Iris pigment epithelial cell (primary cell): ENCODE results near the gene ABHD3.
"Not testable (repeated sequence)": the region's sequence is repeated elsewhere in the genome, so short reads cannot be mapped to it uniquely, and the experiment has no call there.

Experiments
- DNase-seq: peaks from one replicate; pipeline ENCODE4 v3.0.0-alpha.2; 2011; ENCODE audit warnings: low read depth

Gene ABHD3

GRCh38 chr18:21650311-21650710, 54.3 kb downstream of the ABHD3 start:
- DNase-seq = no peak

GRCh38 chr18:21640375-21640774, 64.2 kb downstream of the ABHD3 start:
- not testable (repeated sequence) for DNase-seq

- DNase-seq = no peak
Observed at GRCh38 chr18:21638822-21639221, 65.8 kb downstream of the ABHD3 start.

- DNase-seq = no peak
Observed at GRCh38 chr18:21636769-21637168, 67.8 kb downstream of the ABHD3 start.

- DNase-seq = no peak
Observed at GRCh38 chr18:21634588-21635199, 69.9 kb downstream of the ABHD3 start.

GRCh38 chr18:21632393-21632792, 72.2 kb downstream of the ABHD3 start:
- DNase-seq = no peak

- no peak for DNase-seq
Observed at GRCh38 chr18:21629089-21629832, 75.3 kb downstream of the ABHD3 start.

GRCh38 chr18:21621640-21622039, 82.9 kb downstream of the ABHD3 start:
- not testable (repeated sequence) for DNase-seq

- peak; percentile 93 for DNase-seq
Observed at GRCh38 chr18:21612125-21613039, 92.2 kb downstream of the ABHD3 start, which contains the start of gene SNRPD1. SNRPD1 (plus strand) TSS chr18:21612314; CDS start chr18:21612430, 116 bp downstream.

- DNase-seq = not testable (repeated sequence)
Observed at GRCh38 chr18:21611401-21612124, 93.0 kb downstream of the ABHD3 start.

GRCh38 chr18:21605213-21605612, 99.4 kb downstream of the ABHD3 start:
- no peak for DNase-seq

GRCh38 chr18:21604671-21605070, 99.9 kb downstream of the ABHD3 start:
- DNase-seq = no peak

GRCh38 chr18:21602299-21602587, 102.3 kb downstream of the ABHD3 start:
- no peak for DNase-seq
